K562 (cell line): ENCODE measurements around the gene B3GALT4. TPM values are rescaled to one million over a fixed set of nuclear protein-coding genes. Genes with fewer than 3 reads are reported as not detected.

ENCODE experiments used
- ATAC-seq: fragments of 200-7000 bp; cut with Tn5 transposase; 3 replicates; pipeline ENCODE4 v1.9.1; 2020; ENCODE audit warnings: moderate library complexity
- BruUV-seq: library from RNA; stranded (reverse); fragments of 400-500 nt; replicated peaks from 2 replicates; lab custom pipeline; 2021; lab: Mats Ljungman, UMichigan
- CTCF ChIA-PET: fragments of 300-600 bp; formaldehyde crosslinking; extraction: SDS; loops from one replicate; lab custom pipeline; 2021; ENCODE audit warnings: low intra/inter-chr PET ratio; lab: Yijun Ruan, JAX
- POLR2A ChIA-PET: fragments of 300-600, 350-650 bp; sonication (Branson Sonifier 250); formaldehyde crosslinking; extraction: SDS; loops from one replicate; lab custom pipeline; 2021; ENCODE audit warnings: antibody characterized with exemption, inconsistent platforms; lab: Yijun Ruan, JAX
- DNase-seq, 4 experiments: peaks; one replicate each; pipeline versions ENCODE4 v3.0.0 to v3.0.0-alpha.2; 2011 to 2018; ENCODE audit warnings: low spot score in 3 of 4, mixed read lengths in 3 of 4; ENCODE audit errors: extremely low read depth in 1 of 4
- FAIRE-seq: peaks from 2 replicates; lab custom pipeline; 2011; peaks lifted over from hg19 to GRCh38; lab: Jason Lieb, UNC
- H2AFZ ChIP-seq: 2 replicates; pipeline ENCODE4 v1.6.0; 2011; ENCODE audit warnings: low read depth, low read length, control low read depth, inconsistent platforms
- H3K27ac ChIP-seq: fragments of 200-600 bp; 3 replicates; pipeline ENCODE4 v1.8.0; 2011; ENCODE audit warnings: low read depth, mild to moderate bottlenecking, control low read depth, inconsistent platforms, low read length, moderate library complexity, mixed read lengths; ENCODE audit errors: extremely low read depth
- H3K27me3 ChIP-seq, 2 experiments: fragments of 300-600 bp in 1 of 2; 2 replicates in 1 of 2; 3 replicates in 1 of 2; pipeline versions ENCODE4 v1.6.0 to v1.8.0; 2011; ENCODE audit warnings: inconsistent platforms in 2 of 2, low read length in 2 of 2, mild to moderate bottlenecking in 1 of 2, mixed read lengths in 1 of 2, moderate library complexity in 1 of 2; ENCODE audit not compliant: control insufficient read depth in 2 of 2, insufficient read depth in 2 of 2
- H3K36me3 ChIP-seq: fragments of 300-600 bp; 3 replicates; pipeline ENCODE4 v1.8.0; 2011; ENCODE audit warnings: mild to moderate bottlenecking, low read length, inconsistent platforms; ENCODE audit not compliant: control insufficient read depth, insufficient read depth
- H3K4me1 ChIP-seq, 2 experiments: fragments of 200-600 bp in 1 of 2; replicated peaks in 1 of 2; 2 replicates in 1 of 2; 3 replicates in 1 of 2; pipeline versions ENCODE4 v1.5.1 to v1.8.0; 2011; ENCODE audit warnings: inconsistent platforms in 2 of 2, low read length in 2 of 2, mild to moderate bottlenecking in 1 of 2, mixed read lengths in 1 of 2, moderate library complexity in 1 of 2; ENCODE audit not compliant: control insufficient read depth in 2 of 2, insufficient read depth in 2 of 2
- H3K4me2 ChIP-seq: 2 replicates; pipeline ENCODE4 v1.6.1; 2011; ENCODE audit warnings: low read length, control low read depth, inconsistent platforms, mixed read lengths; ENCODE audit not compliant: insufficient read depth
- H3K4me3 ChIP-seq: fragments of 200-600 bp; sonication (generic), shearing (Covaris generic); 2 replicates; pipeline ENCODE4 v1.5.1; 2016; ENCODE audit warnings: control low read depth, inconsistent platforms
- H3K79me2 ChIP-seq: fragments of 200-600 bp; 3 replicates; pipeline ENCODE4 v1.8.0; 2011; ENCODE audit warnings: low read length, inconsistent platforms; ENCODE audit not compliant: control insufficient read depth, insufficient read depth
- H3K9ac ChIP-seq, 2 experiments: 2 replicates each; pipeline versions ENCODE4 v1.6.0 to v1.6.1; 2011; ENCODE audit warnings: low read depth in 2 of 2, low read length in 2 of 2, control low read depth in 1 of 2, inconsistent platforms in 1 of 2, mild to moderate bottlenecking in 1 of 2, mixed read lengths in 1 of 2; ENCODE audit not compliant: insufficient read depth in 1 of 2
- H3K9me1 ChIP-seq: one replicate; pipeline ENCODE4 v1.6.0; 2011; ENCODE audit warnings: inconsistent platforms, mild to moderate bottlenecking, low read length, moderate library complexity; ENCODE audit not compliant: control insufficient read depth, insufficient read depth
- H3K9me3 ChIP-seq: replicated peaks from 2 replicates; pipeline ENCODE4 v1.5.1; 2011; ENCODE audit warnings: low read depth, low read length, inconsistent platforms; ENCODE audit not compliant: control insufficient read depth, insufficient read depth
- H4K20me1 ChIP-seq: replicated peaks from 2 replicates; pipeline ENCODE4 v1.6.1; 2011; ENCODE audit warnings: low read length, inconsistent platforms, mixed read lengths; ENCODE audit not compliant: control insufficient read depth, insufficient read depth
- ARID2 ChIP-seq: fragments of 450-650 bp; IDR thresholded peaks from 2 replicates; pipeline ENCODE4 v1.6.1; 2017; ENCODE audit warnings: antibody characterized with exemption, mild to moderate bottlenecking
- BRCA1 ChIP-seq, 2 experiments: fragments of 450-650 bp in 1 of 2; sonication (generic) in 1 of 2; formaldehyde crosslinking in 1 of 2; IDR thresholded peaks; 2 replicates each; pipeline versions ENCODE4 v1.5.0 to v1.6.1; 2017 to 2020; ENCODE audit warnings: mild to moderate bottlenecking in 1 of 2, missing genetic modification reagents in 1 of 2
- FOXP1 ChIP-seq: sonication (generic); formaldehyde crosslinking; IDR thresholded peaks from 2 replicates; pipeline ENCODE4 v1.8.0; 2022; ENCODE audit warnings: mild to moderate bottlenecking, missing genetic modification reagents
- JUN ChIP-seq, 2 experiments: sonication (generic) in 1 of 2; formaldehyde crosslinking in 1 of 2; IDR thresholded peaks; 2 replicates each; pipeline versions ENCODE4 v1.6.1 to v1.8.0; 2012 to 2022; ENCODE audit warnings: borderline replicate concordance in 2 of 2, mild to moderate bottlenecking in 2 of 2, improper control_type of control experiment in 1 of 2, low read depth in 1 of 2, low read length in 1 of 2, missing genetic modification reagents in 1 of 2
- KDM5B ChIP-seq: fragments of 200-600 bp; sonication (generic); IDR thresholded peaks from 2 replicates; pipeline ENCODE4 v1.6.1; 2012; ENCODE audit warnings: low read depth, mild to moderate bottlenecking, moderate library complexity, low read length, control low read depth, inconsistent platforms; ENCODE audit not compliant: insufficient replicate concordance
- NCOA1 ChIP-seq: fragments of 450-650 bp; IDR thresholded peaks from 2 replicates; pipeline ENCODE4 v1.6.1; 2016; ENCODE audit warnings: low read depth
- NR1H2 ChIP-seq: sonication (generic); formaldehyde crosslinking; IDR thresholded peaks from 2 replicates; pipeline ENCODE4 v1.4.0; 2020; ENCODE audit warnings: mild to moderate bottlenecking, missing genetic modification reagents
- NR2C1 ChIP-seq, 2 experiments: fragments of 450-650 bp; IDR thresholded peaks; 2 replicates each; pipeline ENCODE4 v1.6.1; 2017; ENCODE audit warnings: mild to moderate bottlenecking in 2 of 2, antibody characterized with exemption in 1 of 2, inconsistent platforms in 1 of 2, missing compliant biosample characterization in 1 of 2, missing genetic modification characterization in 1 of 2
- OTX1 ChIP-seq: fragments of 450-650 bp; formaldehyde crosslinking; IDR thresholded peaks from 2 replicates; pipeline ENCODE4 v1.4.0; 2022; ENCODE audit warnings: mild to moderate bottlenecking
- PHF20 ChIP-seq: fragments of 450-650 bp; IDR thresholded peaks from 2 replicates; pipeline ENCODE4 v1.6.1; 2018; ENCODE audit not compliant: partially characterized antibody
- POLR2AphosphoS5 ChIP-seq: IDR thresholded peaks from 2 replicates; pipeline ENCODE4 v1.6.1; 2011; ENCODE audit warnings: mild to moderate bottlenecking, low read depth, low read length, moderate library complexity; ENCODE audit not compliant: control insufficient read depth, insufficient read depth
- RBM39 ChIP-seq: fragments of 200-400 bp; formaldehyde crosslinking; optimal IDR thresholded peaks from 2 replicates; pipeline ENCODE3; 2018; ENCODE audit warnings: low read depth, low read length
- RCOR1 ChIP-seq, 2 experiments: IDR thresholded peaks; 2 replicates each; pipeline ENCODE4 v1.6.1; 2012; ENCODE audit warnings: low read depth in 2 of 2, low read length in 2 of 2, borderline replicate concordance in 1 of 2, improper control_type of control experiment in 1 of 2
- SMARCC2 ChIP-seq: fragments of 450-650 bp; IDR thresholded peaks from 2 replicates; pipeline ENCODE4 v1.6.1; 2017; ENCODE audit warnings: antibody characterized with exemption, moderate library complexity, mild to moderate bottlenecking, low read depth
- STAG1 ChIP-seq: sonication (generic); formaldehyde crosslinking; IDR thresholded peaks from 2 replicates; pipeline ENCODE4 v1.5.0; 2020; ENCODE audit warnings: missing genetic modification reagents, borderline replicate concordance
- TAL1 ChIP-seq: fragments of 450-650 bp; IDR thresholded peaks from 2 replicates; pipeline ENCODE4 v1.6.1; 2016; ENCODE audit warnings: mild to moderate bottlenecking
- ZBTB26 ChIP-seq: fragments of 450-650 bp; formaldehyde crosslinking; IDR thresholded peaks from 2 replicates; pipeline ENCODE4 v1.4.0; 2022; ENCODE audit warnings: missing genetic modification characterization
- ZBTB7A ChIP-seq: IDR thresholded peaks from 2 replicates; pipeline ENCODE4 v1.6.1; 2011; ENCODE audit warnings: low read depth, mild to moderate bottlenecking, low read length, moderate library complexity, borderline replicate concordance; ENCODE audit not compliant: control insufficient read depth
- ZNF347 ChIP-seq: fragments of 450-650 bp; formaldehyde crosslinking; IDR thresholded peaks from 2 replicates; pipeline ENCODE4 v1.4.0; 2020; ENCODE audit warnings: low read depth, mild to moderate bottlenecking, moderate library complexity
- WGBS: fragments of 100-300 bp; shearing (Covaris generic); methylation state at CpG from one replicate; pipeline ENCODE4 v1.1.6; 2016; ENCODE audit warnings: low coverage, mixed read lengths; ENCODE audit not compliant: insufficient coverage; ENCODE audit errors: missing lambda C conversion rate; 5-methylcytosine and 5-hydroxymethylcytosine counted together
- in situ Hi-C: fragments of 300-500 bp; cut with MboI; formaldehyde crosslinking; loops from 4 replicates; pipeline ENCODE4 v1.15.0; 2018; ENCODE audit warnings: inconsistent platforms, mixed read lengths
- intact Hi-C: fragments of 100-400 bp; cut with micrococcal nuclease; formaldehyde crosslinking; loops from 2 replicates; pipeline ENCODE4 v1.14.2; 2022
- polyA plus RNA-seq, 8 experiments: library from polyadenylated mRNA; depleted of rRNA in 4 of 8; stranded (reverse) in 5 of 8; unstranded in 3 of 8; fragments of >200 nt; fragmentation: Nextera tagmentation in 2 of 8; fragmentation: Illumina TruSeq in 1 of 8; extraction: Ambion mirVana in 2 of 8; extraction: Trizol in 1 of 8; gene quantifications; 2 replicates each; pipeline versions ENCODE4 v1.2.1 to v1.2.3, GENCODE V29; 2011 to 2014; ENCODE audit warnings: inconsistent platforms in 1 of 8, missing spikeins in 1 of 8
- total RNA-seq, 7 experiments: library from RNA; depleted of rRNA in 6 of 7; stranded (reverse); fragments of >200 nt in 6 of 7; fragmentation: Illumina TruSeq in 2 of 7; extraction: Trizol in 2 of 7; gene quantifications; 2 replicates each; pipeline versions ENCODE4 v1.2.1 to v1.2.3, GENCODE V29; 2011 to 2021; ENCODE audit warnings: low replicate concordance in 1 of 7
- TF ChIP-seq, protein P1 (sequence below): sonication (generic); formaldehyde crosslinking; IDR thresholded peaks from 2 replicates; pipeline ENCODE4 v1.8.0; 2022; ENCODE audit warnings: mild to moderate bottlenecking, missing genetic modification reagents

B3GALT4 gene
- total and polyA plus RNA-seq, 9 of the 15 experiments (the other 6 are each of a cell fraction or from before 2014, with no cell fraction given), result 0.11 to 1.3 (median 0.53) TPM; not detected in 1

GRCh38 chr6:33323623-33323948 is 46.7 kb downstream of the B3GALT4 start:
- Histone ChIP-seq H3K27ac (peak overlapping the region; percentile 89), H3K9me1 (peaks cover 3% of the 10 kb centered on the region), H3K9me3 (no peaks in the 10 kb centered on the region), H3K9ac (peak overlapping the region; percentile 87 to 95), H3K4me2 (peak overlapping the region; percentile 88), H2AFZ (peak overlapping the region; percentile 98), H3K4me1 (peaks cover 37 to 49% of the 10 kb centered on the region in 2 experiments), H4K20me1 (0 out of 2 replicates have a peak, but pooled peaks cover 3% of the 10 kb centered on the region), H3K4me3 (peak overlapping the region; percentile 64), H3K27me3 (no peaks in the 10 kb centered on the region), H3K36me3 (peaks cover 31% of the 10 kb centered on the region), H3K79me2 (peaks cover 44% of the 10 kb centered on the region)
- 3% methylated on average over 12 of the region's 12 CpGs for WGBS
- BruUV-seq, result no TSS peak
- DNase-seq (peak in 1 of 4 experiments; percentile 35), FAIRE-seq (no peak), ATAC-seq (peak; percentile 3; the same call in 2 of the 3 replicates)
- intact Hi-C loops, result loop anchor here (1.0 kb wide), 1 partner anchor 22 kb away; no protein-coding TSS in a partner anchor
- in situ Hi-C loops, result no loop called here
- TF ChIP-seq TAL1, result 0 out of 2 replicates have a peak, but pooled peaks have one; percentile 3
- TF ChIP-seq NCOA1, result no peak
- no peak for TF ChIP-seq BRCA1 (IDR thresholded peaks at IDR 0.05)
- TF ChIP-seq BRCA1 (CRISPR knock-in tag; IDR thresholded peaks at IDR 0.05), result 0 out of 2 replicates have a peak, but pooled peaks have one; percentile 72
- TF ChIP-seq NR1H2, result 0 out of 2 replicates have a peak, but pooled peaks have one; percentile 27
- TF ChIP-seq SMARCC2, result no peak
- TF ChIP-seq NR2C1 (IDR thresholded peaks at IDR 0.05), result no peak
- no peak for TF ChIP-seq NR2C1 (tag; IDR thresholded peaks at IDR 0.05)
- TF ChIP-seq, protein P1, sequence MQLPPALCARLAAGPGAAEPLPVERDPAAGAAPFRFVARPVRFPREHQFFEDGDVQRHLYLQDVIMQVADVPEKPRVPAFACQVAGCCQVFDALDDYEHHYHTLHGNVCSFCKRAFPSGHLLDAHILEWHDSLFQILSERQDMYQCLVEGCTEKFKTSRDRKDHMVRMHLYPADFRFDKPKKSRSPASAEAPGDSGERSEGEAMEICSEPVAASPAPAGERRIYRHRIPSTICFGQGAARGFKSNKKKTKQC, result 0 out of 2 replicates have a peak, but pooled peaks have one; percentile 0
- peak; percentile 24 for TF ChIP-seq RBM39
- 0 out of 2 replicates have a peak, but pooled peaks have one; percentile 47 for TF ChIP-seq ARID2
- TF ChIP-seq OTX1 (CRISPR knock-in tag), result no peak
- peak; percentile 12; the same call in 1 of the 2 replicates for TF ChIP-seq FOXP1
- TF ChIP-seq RCOR1 (IDR thresholded peaks at IDR 0.05; ENCODE audit: borderline replicate concordance in 1 of 2, low read depth in 2 of 2, low read length in 2 of 2), result 0 out of 4 replicates have a peak, but pooled peaks of 1 of the 2 experiments have one; percentile 1
- TF ChIP-seq ZBTB26 (CRISPR knock-in tag), result no peak
- no peak for TF ChIP-seq ZNF347 (CRISPR knock-in tag)
- peak; percentile 46 for TF ChIP-seq STAG1 (CRISPR knock-in tag)
- no peak for TF ChIP-seq POLR2AphosphoS5
- TF ChIP-seq ZBTB7A, result peak; percentile 66; the same call in 1 of the 2 replicates
- TF ChIP-seq PHF20, result peak; percentile 1
- peak; percentile 1; the same call in 1 of the 2 replicates for TF ChIP-seq JUN (IDR thresholded peaks at IDR 0.05; ENCODE audit: borderline replicate concordance, low read depth, low read length)
- no peak for TF ChIP-seq JUN (CRISPR knock-in tag; IDR thresholded peaks at IDR 0.05; ENCODE audit: borderline replicate concordance)
- peak; percentile 61 for TF ChIP-seq KDM5B
- ChIA-PET CTCF (no interaction called here), POLR2A (interaction anchor here (0.6 to 1.2 kb wide), 7 partner anchors 13 to 251 kb away, joined by 3 to 4 read pairs (median 3); partner anchors contain the start of genes RPS18 and VPS52)
